Measurements from ENCODE around the gene SFTPB. TPM values are rescaled to one million over a fixed set of nuclear protein-coding genes. Genes with fewer than 3 reads are reported as not detected.

The SFTPB gene
- total RNA-seq, 2 donors from 2014 or later = not detected

DNA sequence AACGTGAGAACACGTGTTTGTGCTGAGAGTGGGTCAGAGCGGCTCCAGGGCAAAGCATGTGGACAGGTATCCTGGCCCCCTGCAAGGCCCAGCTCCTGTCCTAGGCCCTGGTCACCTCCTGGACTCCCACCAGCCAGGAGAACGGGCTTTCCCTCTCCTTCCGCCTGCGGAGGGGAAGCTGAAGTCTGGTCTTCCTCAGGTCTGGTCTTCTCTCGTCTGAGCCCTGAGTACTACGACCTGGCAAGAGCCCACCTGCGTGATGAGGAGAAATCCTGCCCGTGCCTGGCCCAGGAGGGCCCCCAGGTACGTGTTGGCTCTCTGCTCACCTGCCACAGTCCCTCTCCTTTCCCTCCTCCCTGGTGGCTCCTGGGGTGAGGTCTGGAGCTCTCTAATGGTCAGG is 27.1 kb upstream of the SFTPB start:
- Mint-ChIP-seq H3K4me3 (no peak overlapping the region), H3K27me3 (peaks cover 4% of the 10 kb centered on the region), H3K27ac (no peak overlapping the region), H3K36me3 (ENCODE audit: low read depth) (no peaks in the 10 kb centered on the region), H3K9me3 (no peaks in the 10 kb centered on the region), H3K4me1 (peaks cover 5% of the 10 kb centered on the region)
- no peak for ATAC-seq (replicated peaks)

DNA sequence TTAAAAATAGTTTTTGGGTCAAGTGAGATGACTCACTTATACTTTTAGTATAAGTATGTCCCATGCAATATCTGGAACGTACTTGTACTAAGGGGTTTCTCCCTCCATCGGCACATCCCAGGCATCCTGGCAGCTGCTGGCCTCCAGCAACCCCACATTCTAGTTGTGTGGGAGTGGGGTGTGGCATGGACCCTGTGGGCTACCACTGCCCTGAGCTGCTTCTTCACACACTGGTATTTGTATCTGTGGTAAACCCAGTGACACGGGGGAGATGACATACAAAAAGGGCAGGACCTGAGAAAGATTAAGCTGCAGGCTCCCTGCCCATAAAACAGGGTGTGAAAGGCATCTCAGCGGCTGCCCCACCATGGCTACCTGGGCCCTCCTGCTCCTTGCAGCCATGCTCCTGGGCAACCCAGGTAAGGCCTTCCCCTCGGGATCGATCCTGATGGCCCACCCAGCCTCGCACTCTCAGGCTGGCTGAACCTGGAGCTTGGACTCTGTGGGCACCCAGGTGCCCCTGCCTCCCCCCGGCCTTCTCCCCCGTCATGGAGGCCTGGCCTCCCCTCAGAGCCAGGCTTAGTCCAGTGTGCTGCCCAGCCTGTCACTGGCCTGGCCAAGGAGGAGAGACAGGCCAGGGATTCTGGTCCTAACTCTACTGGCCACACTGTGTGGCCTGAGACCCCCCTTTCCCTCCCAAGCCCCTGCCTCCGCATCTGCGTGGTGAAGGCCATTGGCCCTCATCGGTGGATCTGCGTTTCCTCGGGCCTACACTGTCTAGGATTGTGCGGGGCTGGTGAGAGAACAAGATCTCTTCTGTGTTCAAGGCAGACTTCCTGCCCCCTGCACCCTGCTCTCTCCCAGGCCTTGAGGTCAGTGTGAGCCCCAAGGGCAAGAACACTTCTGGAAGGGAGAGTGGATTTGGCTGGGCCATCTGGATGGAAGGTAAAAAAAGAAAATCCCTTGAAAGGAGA is 26.3 kb upstream of the SFTPB start, which contains the start of gene GNLY:
Gene GNLY, plus strand, starts transcription at position 307 of the 974 bp plus-strand sequence. Its CDS starts 61 bp downstream, at position 368.
- Mint-ChIP-seq H3K27ac (peak within 1 kb of the TSS; percentile 52), H3K4me3 (no peak within 1 kb of the TSS)
- ATAC-seq (replicated peaks) = peak; percentile 56

DNA sequence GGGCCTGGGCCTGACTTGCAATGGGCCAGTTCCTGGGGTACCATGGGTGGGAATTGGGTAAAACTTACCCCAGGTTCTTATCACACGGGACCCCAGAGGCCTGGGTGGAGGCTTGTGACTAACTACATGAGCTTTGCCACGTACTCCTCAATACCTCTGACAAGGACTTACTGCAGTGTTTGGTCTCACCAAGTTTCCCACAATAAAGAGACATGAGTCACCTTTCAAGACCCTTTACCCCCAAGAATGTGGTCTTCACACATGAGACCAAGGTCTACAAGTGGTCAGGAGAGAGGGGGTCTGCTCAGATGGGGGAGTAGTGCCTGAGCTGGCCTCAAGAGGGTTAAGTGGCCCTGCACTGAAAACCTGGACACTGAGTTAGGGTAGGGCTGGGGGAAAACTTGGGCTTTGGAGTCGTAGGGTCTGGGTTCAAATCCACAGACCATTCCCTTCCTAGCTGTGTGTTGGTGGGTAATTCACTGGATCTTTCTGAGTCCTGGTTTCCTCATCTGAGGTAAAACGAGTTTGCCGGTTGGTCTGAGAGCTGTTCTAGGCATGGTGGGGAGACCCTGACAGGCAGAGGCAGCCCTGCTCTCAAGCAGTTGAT is 24.1 kb upstream of the SFTPB start:
- H3K27me3 Mint-ChIP-seq = peaks cover 4% of the 10 kb centered on the region
- H3K4me1 Mint-ChIP-seq = peaks cover 5% of the 10 kb centered on the region
- ATAC-seq (replicated peaks) = no peak
- H3K9me3 Mint-ChIP-seq = no peaks in the 10 kb centered on the region
- no peak overlapping the region for H3K4me3 Mint-ChIP-seq
- H3K36me3 Mint-ChIP-seq (ENCODE audit: low read depth) = no peaks in the 10 kb centered on the region
- peak overlapping the region; percentile 10 for H3K27ac Mint-ChIP-seq

More for the DNA sequence above, 26.3 kb upstream of the SFTPB start, which contains the start of gene GNLY:
- H3K4me1 Mint-ChIP-seq = peaks cover 5% of the 10 kb centered on the region
- H3K27me3 Mint-ChIP-seq = peaks cover 4% of the 10 kb centered on the region
- H3K9me3 Mint-ChIP-seq = no peaks in the 10 kb centered on the region
- H3K36me3 Mint-ChIP-seq (ENCODE audit: low read depth) = no peaks in the 10 kb centered on the region

DNA sequence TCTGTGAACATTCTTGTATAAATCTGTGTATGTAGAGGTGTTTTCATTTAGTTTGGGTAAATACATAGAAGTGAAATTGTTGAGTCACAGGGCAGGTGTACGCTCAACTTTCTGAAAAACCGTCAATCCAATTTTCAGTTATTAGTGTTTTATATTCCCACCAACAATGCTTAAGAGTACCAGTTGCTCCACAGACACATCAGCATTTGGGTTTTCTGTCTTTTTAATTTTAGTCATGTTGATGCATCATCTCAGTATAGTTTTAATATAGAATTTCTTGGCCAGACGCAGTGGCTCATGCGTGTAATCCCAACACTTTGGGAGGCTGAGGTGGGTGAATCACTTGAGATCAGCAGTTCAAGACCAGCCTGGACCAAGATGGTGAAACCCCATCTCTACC is 22.9 kb upstream of the SFTPB start:
- Mint-ChIP-seq H3K27ac (no peak overlapping the region), H3K4me3 (no peak overlapping the region), H3K27me3 (peaks cover 7% of the 10 kb centered on the region), H3K4me1 (peaks cover 5% of the 10 kb centered on the region), H3K36me3 (ENCODE audit: low read depth) (no peaks in the 10 kb centered on the region), H3K9me3 (no peaks in the 10 kb centered on the region)
- ATAC-seq (replicated peaks) = peak; percentile 76

DNA sequence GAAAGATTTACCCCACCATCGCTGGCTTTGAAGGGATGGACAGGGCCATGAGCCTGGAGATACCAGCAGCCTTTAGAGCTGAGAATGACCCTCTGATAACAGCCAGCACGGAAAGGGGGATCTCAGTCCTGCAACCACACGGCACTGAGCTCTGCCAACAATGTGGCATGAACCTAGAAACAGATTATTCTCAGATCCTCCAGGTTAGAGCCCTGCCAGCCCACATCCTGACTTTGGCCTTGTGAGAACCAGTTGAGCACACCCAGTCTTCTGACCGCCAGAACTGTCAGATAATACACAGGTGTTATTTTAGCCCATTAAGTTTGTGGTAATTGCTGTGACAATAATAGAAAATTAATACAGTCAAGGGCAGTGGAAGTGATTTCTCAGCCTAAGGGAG is 16.8 kb upstream of the SFTPB start:
- no peak for ATAC-seq (replicated peaks)
- Mint-ChIP-seq H3K4me1 (peaks cover 5% of the 10 kb centered on the region), H3K36me3 (ENCODE audit: low read depth) (no peaks in the 10 kb centered on the region), H3K27me3 (peaks cover 3% of the 10 kb centered on the region), H3K27ac (no peak overlapping the region), H3K9me3 (no peaks in the 10 kb centered on the region), H3K4me3 (no peak overlapping the region)

DNA sequence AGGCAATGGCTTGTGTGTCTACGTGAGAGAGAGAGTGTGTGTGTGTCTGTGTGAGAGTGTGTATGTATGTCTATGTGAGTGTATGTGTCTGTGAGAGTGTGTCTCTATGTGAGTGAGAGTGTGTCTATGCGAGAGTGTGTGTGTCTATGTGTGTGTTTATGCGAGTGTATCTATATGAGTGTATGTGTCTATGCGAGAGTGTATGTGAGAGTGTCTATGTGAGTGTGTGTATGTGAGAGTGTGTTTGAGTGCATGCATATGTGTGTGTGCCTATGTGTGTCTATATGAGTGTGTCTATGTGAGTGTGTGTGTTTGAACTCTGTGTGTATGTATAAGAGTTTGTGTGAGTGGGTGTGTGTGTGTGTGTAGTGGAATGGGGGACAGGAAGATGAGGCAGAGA is 16.4 kb upstream of the SFTPB start:
- ATAC-seq (replicated peaks) = no peak
- Mint-ChIP-seq H3K4me3 (no peak overlapping the region), H3K36me3 (ENCODE audit: low read depth) (no peaks in the 10 kb centered on the region), H3K9me3 (no peaks in the 10 kb centered on the region), H3K27me3 (peaks cover 3% of the 10 kb centered on the region), H3K27ac (no peak overlapping the region), H3K4me1 (peaks cover 5% of the 10 kb centered on the region)

DNA sequence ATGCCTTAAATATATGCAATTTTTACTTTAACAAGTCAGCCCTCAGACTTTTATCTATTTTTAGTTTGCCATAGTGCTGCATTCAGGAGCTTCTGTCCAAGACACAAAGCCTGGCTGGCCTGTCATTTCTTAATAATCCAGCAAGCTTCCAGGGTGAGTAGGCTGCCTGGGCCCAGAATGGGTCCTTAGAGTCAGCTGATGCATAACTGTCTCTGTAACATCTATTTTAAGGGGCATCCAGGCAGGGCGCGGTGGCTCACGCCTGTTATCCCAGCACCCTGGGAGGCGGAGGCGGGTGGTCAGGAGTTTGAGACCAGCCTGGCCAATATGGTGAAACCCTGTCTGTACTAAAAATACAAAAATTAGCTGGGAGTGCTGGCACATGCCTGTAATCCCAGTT is 14.4 kb upstream of the SFTPB start:
- Mint-ChIP-seq H3K4me1 (peaks cover 5% of the 10 kb centered on the region), H3K36me3 (ENCODE audit: low read depth) (no peaks in the 10 kb centered on the region), H3K9me3 (no peaks in the 10 kb centered on the region), H3K4me3 (no peak overlapping the region), H3K27ac (no peak overlapping the region), H3K27me3 (peaks cover 3% of the 10 kb centered on the region)
- no peak for ATAC-seq (replicated peaks)

DNA sequence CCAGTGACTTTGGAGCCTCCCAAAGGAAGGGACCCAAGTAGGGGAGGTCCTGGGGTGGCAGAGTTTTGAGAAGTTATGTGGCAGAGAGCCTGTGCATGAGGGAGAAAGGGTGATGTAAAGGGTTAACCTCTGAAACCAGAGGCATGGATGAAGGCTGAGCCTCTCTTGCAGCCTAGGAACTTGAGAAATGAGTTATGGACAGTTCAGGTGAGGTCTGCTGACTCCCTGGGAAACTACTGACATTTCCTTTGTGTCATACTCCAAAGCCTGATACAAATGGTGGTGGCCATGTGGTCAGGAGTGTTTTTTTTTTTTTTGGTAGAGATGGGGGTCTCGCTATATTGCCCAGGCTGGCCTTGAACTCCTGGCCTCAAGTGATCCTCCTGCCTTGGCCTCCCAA is 13.8 kb upstream of the SFTPB start:
- H3K27ac Mint-ChIP-seq = peak overlapping the region; percentile 68
- H3K36me3 Mint-ChIP-seq (ENCODE audit: low read depth) = no peaks in the 10 kb centered on the region
- peaks cover 5% of the 10 kb centered on the region for H3K4me1 Mint-ChIP-seq
- H3K9me3 Mint-ChIP-seq = no peaks in the 10 kb centered on the region
- ATAC-seq (replicated peaks) = peak; percentile 44
- peaks cover 3% of the 10 kb centered on the region for H3K27me3 Mint-ChIP-seq
- H3K4me3 Mint-ChIP-seq = peak overlapping the region; percentile 55

DNA sequence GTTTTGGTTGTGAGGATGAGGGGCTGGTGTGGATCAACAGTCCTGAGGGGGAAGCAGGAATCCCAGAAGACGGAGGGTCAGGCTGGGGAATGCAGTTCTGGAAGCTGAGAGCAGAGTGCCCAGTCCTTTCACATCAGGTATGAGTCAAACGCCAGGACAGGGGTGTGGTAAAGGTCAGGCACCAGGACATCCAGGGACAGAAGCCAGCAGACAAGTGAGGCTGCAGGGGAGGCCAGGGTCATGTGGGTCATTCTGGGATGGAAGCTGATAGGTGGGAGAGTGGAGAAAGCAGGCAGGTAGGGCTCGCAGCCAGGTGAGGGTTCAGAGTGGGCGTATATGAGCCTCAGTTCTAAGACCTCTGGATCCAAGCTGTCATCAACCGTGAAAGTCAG is 13.4 kb upstream of the SFTPB start:
- peak; percentile 28 for ATAC-seq (replicated peaks)
- Mint-ChIP-seq H3K36me3 (ENCODE audit: low read depth) (no peaks in the 10 kb centered on the region), H3K4me1 (peaks cover 5% of the 10 kb centered on the region), H3K4me3 (peak overlapping the region; percentile 55), H3K27me3 (peaks cover 1% of the 10 kb centered on the region), H3K9me3 (no peaks in the 10 kb centered on the region), H3K27ac (peak overlapping the region; percentile 68)

DNA sequence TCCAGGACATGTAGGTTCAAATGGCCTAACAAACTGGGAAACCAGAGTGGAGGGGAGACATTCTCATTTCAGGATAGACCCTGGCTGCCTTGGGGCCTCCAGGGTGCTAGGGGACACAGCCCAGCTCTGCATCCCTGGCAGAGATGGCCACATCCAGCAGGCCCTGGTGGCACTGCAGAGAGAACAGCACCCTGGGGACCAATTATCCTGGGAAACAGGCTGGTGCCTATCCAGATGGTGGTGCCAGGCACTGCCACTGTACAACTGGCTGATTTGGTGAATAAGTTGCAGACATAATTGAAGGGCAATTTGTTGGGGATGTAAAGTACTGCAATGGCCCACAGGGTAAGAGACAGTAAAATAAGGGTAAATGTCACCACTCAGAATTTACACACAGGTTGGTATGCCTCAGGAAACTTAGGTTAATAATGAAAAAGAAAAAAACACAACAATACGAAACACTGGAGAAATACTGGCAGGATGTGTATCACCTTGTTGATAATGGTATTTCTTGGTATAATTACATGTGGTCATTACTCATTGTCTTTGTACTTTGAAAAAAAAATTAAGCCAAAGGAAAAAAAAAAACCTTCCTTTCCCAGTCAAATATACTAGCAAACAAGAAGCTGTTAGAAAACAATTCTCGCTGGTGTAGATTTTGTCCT is 12.8 kb upstream of the SFTPB start:
- H3K9me3 Mint-ChIP-seq = no peaks in the 10 kb centered on the region
- peak overlapping the region; percentile 68 for H3K27ac Mint-ChIP-seq
- H3K4me1 Mint-ChIP-seq = peaks cover 5% of the 10 kb centered on the region
- H3K36me3 Mint-ChIP-seq (ENCODE audit: low read depth) = no peaks in the 10 kb centered on the region
- no peaks in the 10 kb centered on the region for H3K27me3 Mint-ChIP-seq
- peak overlapping the region; percentile 55 for H3K4me3 Mint-ChIP-seq
- ATAC-seq (replicated peaks) = peak; percentile 68

DNA sequence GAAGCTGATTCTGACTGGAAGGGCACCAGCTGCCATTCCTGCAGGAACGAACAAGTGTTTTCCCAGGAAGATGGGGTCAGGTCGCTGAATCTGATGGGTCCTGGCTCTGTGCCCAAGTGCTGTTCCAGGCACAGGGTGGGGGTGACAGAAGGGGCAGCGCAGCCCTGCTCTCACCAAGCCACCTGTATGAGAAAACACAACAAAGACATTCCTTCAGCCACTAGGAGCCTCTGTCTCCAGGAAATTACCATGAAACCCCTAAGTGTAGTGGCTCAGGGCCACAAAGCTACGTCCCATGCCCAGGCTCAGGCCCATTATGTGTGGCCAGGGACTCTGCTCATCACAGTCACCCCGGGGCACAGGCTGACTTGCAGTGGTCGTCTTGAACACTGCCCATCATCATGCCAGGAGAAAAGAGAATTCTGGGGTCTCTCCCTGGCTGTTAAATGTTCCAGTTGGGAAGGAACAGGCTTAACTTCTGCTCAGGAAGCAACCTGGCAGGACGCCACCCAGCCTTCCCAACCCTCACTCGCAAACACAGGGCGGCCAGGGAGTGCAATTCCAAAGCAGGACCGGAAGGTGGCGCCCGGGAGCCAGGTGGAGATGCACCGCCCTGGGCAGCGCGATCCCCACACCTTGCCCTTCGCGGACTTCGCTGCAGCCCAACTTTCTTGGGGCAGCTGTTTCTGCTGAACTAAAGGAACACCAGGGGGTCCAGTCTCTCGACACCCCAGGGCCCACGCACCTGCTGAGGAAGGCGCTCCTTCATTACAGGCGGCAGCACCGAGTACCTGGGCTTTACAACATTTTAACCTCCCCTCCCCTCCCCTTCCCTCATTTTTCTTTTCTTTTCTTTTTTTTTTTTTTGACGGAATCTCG is 11.0 kb upstream of the SFTPB start:
- no peak overlapping the region for H3K27ac Mint-ChIP-seq
- peak; percentile 81 for ATAC-seq (replicated peaks)
- H3K4me3 Mint-ChIP-seq = no peak overlapping the region
- no peaks in the 10 kb centered on the region for H3K9me3 Mint-ChIP-seq
- H3K27me3 Mint-ChIP-seq = no peaks in the 10 kb centered on the region
- no peaks in the 10 kb centered on the region for H3K36me3 Mint-ChIP-seq (ENCODE audit: low read depth)
- H3K4me1 Mint-ChIP-seq = peaks cover 5% of the 10 kb centered on the region

DNA sequence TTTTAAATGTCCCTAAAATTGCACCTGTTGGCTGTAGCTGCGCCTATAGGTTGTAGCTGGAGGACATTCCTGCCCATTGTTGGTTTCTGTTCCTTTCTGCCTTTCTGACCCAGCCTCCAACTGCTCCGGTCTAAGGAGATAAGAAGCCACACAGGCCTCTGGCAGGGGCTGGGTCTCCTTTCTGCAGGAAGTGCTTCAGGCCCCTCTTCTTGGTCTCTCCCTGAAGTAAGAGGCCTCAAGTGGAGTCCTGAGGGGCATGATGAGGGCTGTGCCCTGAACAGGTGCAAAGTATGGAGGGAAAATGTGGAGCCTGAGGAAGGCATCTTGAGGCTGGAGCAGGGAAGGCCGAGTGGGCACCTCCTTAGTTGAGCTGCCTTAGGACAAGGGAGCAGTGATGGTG is 10.4 kb upstream of the SFTPB start:
- Mint-ChIP-seq H3K27ac (no peak overlapping the region), H3K36me3 (ENCODE audit: low read depth) (no peaks in the 10 kb centered on the region), H3K27me3 (no peaks in the 10 kb centered on the region), H3K9me3 (no peaks in the 10 kb centered on the region), H3K4me1 (peaks cover 5% of the 10 kb centered on the region), H3K4me3 (no peak overlapping the region)
- no peak for ATAC-seq (replicated peaks)

DNA sequence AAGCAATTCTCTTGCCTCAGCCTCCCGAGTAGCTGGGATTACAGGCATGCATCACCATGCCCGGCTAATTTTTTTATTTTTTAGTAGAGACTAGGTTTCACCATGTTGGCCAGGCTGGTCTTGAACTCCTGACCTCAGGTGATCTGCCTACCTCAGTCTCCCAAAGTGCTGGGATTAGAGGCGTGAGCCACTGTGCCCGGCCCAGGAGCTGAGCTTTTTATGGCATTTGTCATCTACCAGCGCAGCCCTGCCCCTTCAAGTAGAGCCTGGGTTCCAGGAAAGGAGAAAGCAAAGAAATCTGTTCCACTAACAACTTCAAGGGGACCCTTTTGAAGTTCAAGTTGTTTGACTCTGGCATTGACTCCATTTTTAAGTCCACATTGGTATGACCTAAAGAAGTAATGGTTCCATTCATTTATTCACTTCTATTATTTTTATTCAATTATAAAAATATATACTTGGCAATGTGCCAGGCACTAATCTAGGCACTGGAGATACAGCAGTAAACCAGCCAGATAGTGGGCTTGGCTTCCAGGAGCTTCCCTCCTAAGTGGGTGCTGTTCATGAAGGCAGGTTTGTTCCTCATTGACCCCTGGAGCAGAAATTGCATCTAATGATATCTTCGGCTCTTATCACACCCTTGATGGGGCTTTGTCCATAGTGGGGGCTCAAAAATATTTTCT is 8.0 kb upstream of the SFTPB start:
- no peaks in the 10 kb centered on the region for H3K27me3 Mint-ChIP-seq
- no peaks in the 10 kb centered on the region for H3K9me3 Mint-ChIP-seq
- no peak for ATAC-seq (replicated peaks)
- no peak overlapping the region for H3K4me3 Mint-ChIP-seq
- H3K36me3 Mint-ChIP-seq (ENCODE audit: low read depth) = no peaks in the 10 kb centered on the region
- H3K27ac Mint-ChIP-seq = no peak overlapping the region
- H3K4me1 Mint-ChIP-seq = no peaks in the 10 kb centered on the region
